Osteoblast (primary cell): ENCODE measurements around the gene IDUA. TPM values are rescaled to one million over a fixed set of nuclear protein-coding genes. Genes with fewer than 3 reads are reported as not detected.
A peak's percentile ranks its signal among the peaks of the same experiment; 100 is the strongest.

Source experiments
- DNase-seq: peaks from one replicate; pipeline ENCODE4 v3.0.0; 2011; ENCODE audit warnings: low spot score, mixed read lengths; ENCODE audit not compliant: insufficient read length; ENCODE audit errors: missing footprints
- H2AFZ ChIP-seq: 2 replicates; pipeline ENCODE4 v1.6.0; 2011; ENCODE audit warnings: mild to moderate bottlenecking, low read length
- H3K27ac ChIP-seq: 2 replicates; pipeline ENCODE4 v1.5.1; 2011; ENCODE audit warnings: mild to moderate bottlenecking, low read depth, low read length, moderate library complexity
- H3K27me3 ChIP-seq: 2 replicates; pipeline ENCODE4 v1.6.0; 2012; ENCODE audit warnings: mild to moderate bottlenecking, control low read depth, inconsistent platforms, low read length, moderate library complexity; ENCODE audit not compliant: insufficient read depth
- H3K36me3 ChIP-seq: 2 replicates; pipeline ENCODE4 v1.5.1; 2011; ENCODE audit warnings: mild to moderate bottlenecking, low read length, control low read depth, moderate library complexity; ENCODE audit not compliant: insufficient read depth
- H3K4me1 ChIP-seq: 2 replicates; pipeline ENCODE4 v1.5.1; 2011; ENCODE audit warnings: mild to moderate bottlenecking, low read length, control low read depth, moderate library complexity; ENCODE audit not compliant: insufficient read depth
- H3K4me2 ChIP-seq: 2 replicates; pipeline ENCODE4 v1.6.0; 2011; ENCODE audit warnings: mild to moderate bottlenecking, low read length; ENCODE audit not compliant: insufficient read depth
- H3K4me3 ChIP-seq: fragments of 200-600 bp; sonication (generic); 3 replicates; pipeline ENCODE4 v1.5.1; 2012; ENCODE audit warnings: mild to moderate bottlenecking, low read length, inconsistent platforms; ENCODE audit not compliant: insufficient read depth
- H3K79me2 ChIP-seq: 2 replicates; pipeline ENCODE4 v1.6.0; 2012; ENCODE audit warnings: mild to moderate bottlenecking, low read length, control low read depth, inconsistent platforms; ENCODE audit not compliant: insufficient read depth
- H3K9me3 ChIP-seq: 2 replicates; pipeline ENCODE4 v1.5.1; 2011; ENCODE audit warnings: low read depth, low read length, control low read depth
- H4K20me1 ChIP-seq: 2 replicates; pipeline ENCODE4 v1.6.0; 2012; ENCODE audit warnings: mild to moderate bottlenecking, low read length, control low read depth; ENCODE audit not compliant: insufficient read depth
- total RNA-seq: library from RNA; depleted of rRNA; stranded (reverse); fragments of >200 nt; gene quantifications from 2 replicates; pipeline ENCODE4 v1.2.3, GENCODE V29; 2012
- TF ChIP-seq, protein P1 (sequence below): IDR thresholded peaks from 2 replicates; pipeline ENCODE4 v1.5.1; 2011; ENCODE audit warnings: mild to moderate bottlenecking, low read depth, low read length, moderate library complexity; ENCODE audit errors: extremely low read depth

Gene IDUA
- total RNA-seq, 1 donor, result 26.4 TPM

GRCh38 chr4:951594-952468 is 35.0 kb upstream of the IDUA start:
- Histone ChIP-seq H3K4me1 (no peaks in the 10 kb centered on the region), H3K36me3 (no peaks in the 10 kb centered on the region), H3K27me3 (no peaks in the 10 kb centered on the region), H2AFZ (no peak overlapping the region), H3K79me2 (no peaks in the 10 kb centered on the region), H3K4me2 (no peak overlapping the region), H3K4me3 (no peak overlapping the region), H3K9me3 (no peaks in the 10 kb centered on the region), H3K27ac (no peak overlapping the region), H4K20me1 (peaks cover 7% of the 10 kb centered on the region)
- DNase-seq, result peak; percentile 46
- TF ChIP-seq, protein P1, sequence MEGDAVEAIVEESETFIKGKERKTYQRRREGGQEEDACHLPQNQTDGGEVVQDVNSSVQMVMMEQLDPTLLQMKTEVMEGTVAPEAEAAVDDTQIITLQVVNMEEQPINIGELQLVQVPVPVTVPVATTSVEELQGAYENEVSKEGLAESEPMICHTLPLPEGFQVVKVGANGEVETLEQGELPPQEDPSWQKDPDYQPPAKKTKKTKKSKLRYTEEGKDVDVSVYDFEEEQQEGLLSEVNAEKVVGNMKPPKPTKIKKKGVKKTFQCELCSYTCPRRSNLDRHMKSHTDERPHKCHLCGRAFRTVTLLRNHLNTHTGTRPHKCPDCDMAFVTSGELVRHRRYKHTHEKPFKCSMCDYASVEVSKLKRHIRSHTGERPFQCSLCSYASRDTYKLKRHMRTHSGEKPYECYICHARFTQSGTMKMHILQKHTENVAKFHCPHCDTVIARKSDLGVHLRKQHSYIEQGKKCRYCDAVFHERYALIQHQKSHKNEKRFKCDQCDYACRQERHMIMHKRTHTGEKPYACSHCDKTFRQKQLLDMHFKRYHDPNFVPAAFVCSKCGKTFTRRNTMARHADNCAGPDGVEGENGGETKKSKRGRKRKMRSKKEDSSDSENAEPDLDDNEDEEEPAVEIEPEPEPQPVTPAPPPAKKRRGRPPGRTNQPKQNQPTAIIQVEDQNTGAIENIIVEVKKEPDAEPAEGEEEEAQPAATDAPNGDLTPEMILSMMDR, result no peak

GRCh38 chr4:952881-953573 is 33.8 kb upstream of the IDUA start:
- H2AFZ ChIP-seq, result no peak overlapping the region
- no peak overlapping the region for H3K4me2 ChIP-seq
- peaks cover 3% of the 10 kb centered on the region for H3K36me3 ChIP-seq
- no peaks in the 10 kb centered on the region for H3K4me1 ChIP-seq
- H4K20me1 ChIP-seq, result peaks cover 7% of the 10 kb centered on the region
- H3K4me3 ChIP-seq, result no peak overlapping the region
- no peaks in the 10 kb centered on the region for H3K9me3 ChIP-seq
- H3K27ac ChIP-seq, result no peak overlapping the region
- H3K27me3 ChIP-seq, result no peaks in the 10 kb centered on the region
- TF ChIP-seq, protein P1, result no peak
- DNase-seq, result peak; percentile 68
- no peaks in the 10 kb centered on the region for H3K79me2 ChIP-seq

- Histone ChIP-seq H3K27ac (no peak overlapping the region), H2AFZ (no peak overlapping the region), H3K79me2 (no peaks in the 10 kb centered on the region), H3K9me3 (no peaks in the 10 kb centered on the region), H3K27me3 (no peaks in the 10 kb centered on the region), H3K36me3 (peaks cover 4% of the 10 kb centered on the region), H3K4me3 (no peak overlapping the region), H3K4me1 (no peaks in the 10 kb centered on the region), H4K20me1 (peaks cover 5% of the 10 kb centered on the region), H3K4me2 (no peak overlapping the region)
- TF ChIP-seq, protein P1, result no peak
- no peak for DNase-seq
Observed at GRCh38 chr4:953574-953915, 33.3 kb upstream of the IDUA start.
